ENCODE measurements around the gene TBCEL.
"Not testable (repeated sequence)": the region's sequence is repeated elsewhere in the genome, so short reads cannot be mapped to it uniquely, and the experiment has no call there.

TBCEL gene

GRCh38 chr11:121029813-121030445 lies 6.0 kb downstream of the TBCEL start:
- DNase-seq, result no peak

DNA sequence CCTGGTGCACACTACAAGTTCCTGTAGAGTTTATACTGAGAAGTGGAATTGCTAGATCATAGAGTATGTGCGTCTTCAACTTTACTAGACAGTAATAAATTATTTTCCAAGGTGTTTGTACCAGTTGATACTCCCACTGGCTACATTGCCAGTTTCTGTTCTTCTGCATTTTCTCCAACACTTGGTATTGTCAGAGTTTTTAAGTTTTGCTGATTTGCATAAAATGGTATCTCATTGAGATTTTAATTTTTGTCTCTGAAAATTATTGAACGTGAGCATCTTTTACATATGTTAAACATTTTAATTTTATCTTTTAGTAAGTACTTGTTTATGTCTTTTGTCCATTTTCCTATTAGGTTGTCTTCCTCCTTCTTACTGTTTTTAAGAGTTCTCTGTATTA lies 7.3 kb downstream of the TBCEL start:
- DNase-seq, result no peak

DNA sequence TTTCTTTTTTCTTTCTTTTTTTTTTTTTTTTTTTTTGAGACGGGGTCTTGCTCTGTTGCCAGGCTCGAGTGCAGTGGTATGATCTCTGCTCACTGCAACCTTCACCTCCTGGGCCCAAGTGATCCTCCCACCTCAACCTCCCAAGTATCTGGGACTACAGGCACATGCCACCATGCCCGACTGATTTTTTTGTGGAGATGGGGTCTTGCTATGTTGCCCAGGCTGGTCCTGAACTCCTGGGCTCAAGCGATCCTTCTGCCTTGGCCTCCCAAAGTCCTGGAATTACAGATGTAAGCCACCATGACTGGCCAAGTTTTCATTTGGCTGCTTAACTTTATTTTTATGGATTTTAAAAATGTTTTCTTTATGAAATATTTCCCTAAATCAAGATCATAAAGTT lies 7.7 kb downstream of the TBCEL start:
- DNase-seq, result not testable (repeated sequence)

DNA sequence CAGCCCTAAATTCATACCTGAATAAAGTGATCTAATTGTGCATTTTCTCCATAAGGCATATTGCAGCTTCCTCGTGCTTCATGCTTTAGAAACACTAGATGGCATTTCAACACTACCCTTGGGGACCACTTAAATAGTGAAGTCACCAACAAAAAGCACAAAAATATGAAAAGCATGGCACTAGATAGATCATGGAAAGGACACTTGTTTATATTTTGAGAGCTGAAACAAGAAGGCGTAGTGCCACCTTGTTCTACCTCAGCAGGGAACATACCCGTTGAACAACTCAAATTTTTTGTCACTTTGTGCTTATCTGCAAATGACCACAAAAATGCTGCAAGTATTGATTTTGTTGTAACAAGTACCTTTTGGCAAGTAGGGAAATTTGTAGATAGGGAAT lies 8.6 kb downstream of the TBCEL start:
- DNase-seq, result no peak

DNA sequence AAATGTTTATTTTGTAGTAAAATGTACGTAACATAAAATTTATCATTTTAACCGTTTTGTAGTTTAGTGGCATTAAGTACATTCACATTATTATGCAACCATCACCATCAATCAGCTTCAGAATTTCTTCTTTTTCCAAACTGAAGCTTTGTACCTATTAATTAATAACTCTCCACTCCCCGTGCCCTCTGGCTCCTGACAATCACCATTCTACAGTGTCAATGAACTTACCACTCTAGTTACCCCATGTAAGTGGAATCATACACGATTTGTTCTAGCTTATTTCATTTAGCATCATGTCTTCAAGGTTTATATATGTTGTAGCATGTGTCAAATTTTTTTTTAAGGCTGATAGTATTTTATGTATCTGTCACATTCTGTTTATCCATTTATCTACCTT lies 9.7 kb downstream of the TBCEL start:
- DNase-seq, result no peak

DNA sequence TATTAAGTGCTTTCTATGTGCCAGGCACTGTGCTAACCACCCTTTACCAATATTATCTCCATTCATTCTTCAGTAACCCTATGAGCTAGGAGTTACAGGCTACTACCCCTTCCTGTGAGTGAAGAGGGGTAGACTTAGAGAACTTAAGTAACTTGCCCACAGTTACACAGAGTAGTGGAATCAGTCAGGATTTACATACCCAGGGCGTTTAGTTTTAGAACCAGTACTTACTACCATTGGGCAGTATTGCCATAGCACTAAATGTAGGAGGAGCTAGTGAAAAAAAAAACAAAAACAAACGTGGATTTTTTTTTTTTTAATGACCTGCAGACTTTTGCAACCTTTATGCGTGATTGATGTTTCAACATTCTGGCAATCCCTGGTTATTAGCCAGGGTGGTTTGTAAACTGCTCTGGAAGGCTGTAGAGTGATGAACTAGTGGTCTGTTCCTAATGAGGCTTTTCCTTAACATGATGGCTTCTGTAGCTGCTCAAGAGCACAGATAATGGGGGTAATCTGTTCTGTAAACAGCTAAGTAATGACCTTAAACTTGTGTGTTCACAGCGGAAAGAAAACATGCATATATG lies 11.4 kb downstream of the TBCEL start:
- DNase-seq, result no peak

DNA sequence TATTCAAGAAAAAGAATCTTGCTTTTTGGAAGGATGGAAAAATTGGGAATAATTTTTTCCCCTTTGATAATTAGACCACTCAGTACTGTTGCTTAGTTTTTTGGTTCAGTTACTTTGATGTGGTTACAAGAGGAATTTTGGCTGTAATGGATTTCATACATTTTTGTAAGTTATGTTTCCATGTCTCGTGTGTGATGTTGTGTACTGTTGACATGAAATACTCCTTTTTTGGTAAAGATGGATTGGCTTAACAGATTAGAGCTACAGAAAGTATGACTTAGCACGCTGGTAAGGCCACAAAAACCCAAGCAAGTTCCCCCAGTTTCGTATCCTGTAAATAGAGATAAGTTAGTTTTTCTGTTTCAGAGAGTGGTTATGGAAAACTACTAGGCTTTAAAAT lies 11.9 kb downstream of the TBCEL start:
- DNase-seq, result no peak

GRCh38 chr11:121037016-121037415 lies 13.1 kb downstream of the TBCEL start:
- no peak for DNase-seq

DNA sequence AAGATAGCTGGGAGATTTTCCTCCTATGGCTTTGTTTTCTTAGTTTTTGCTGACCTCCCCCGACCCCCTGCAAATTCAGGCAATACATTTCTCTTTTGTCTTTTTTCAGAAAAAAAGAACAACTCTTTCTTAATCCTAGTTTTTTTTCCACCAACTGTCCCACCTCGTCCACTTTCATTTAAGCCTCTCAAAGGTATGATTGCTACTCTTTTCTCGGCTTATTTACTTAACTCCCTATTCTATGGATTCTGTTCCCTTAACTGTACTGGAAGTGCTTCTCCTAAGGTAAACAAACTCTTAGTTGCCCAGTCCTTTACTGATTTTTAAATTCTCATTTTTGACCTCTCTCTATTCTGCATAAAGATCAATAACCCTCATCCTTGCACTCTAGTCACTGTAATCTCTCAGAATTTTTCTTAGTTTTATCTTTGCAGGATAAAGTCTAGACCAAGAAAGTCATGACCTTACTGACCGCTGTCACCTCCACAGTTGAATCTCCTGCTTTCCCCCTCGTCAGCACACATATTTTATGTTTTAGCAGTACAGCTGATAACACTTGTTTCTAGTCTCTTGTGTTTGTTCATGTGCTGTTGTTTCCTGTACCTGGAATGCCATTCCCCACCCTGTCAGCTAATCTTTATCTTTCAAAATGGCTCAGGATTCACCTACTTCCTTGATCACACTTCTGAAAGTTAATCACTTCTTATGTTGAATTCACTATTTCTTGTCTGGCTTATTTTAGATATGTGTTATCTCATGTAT lies 14.9 kb downstream of the TBCEL start:
- DNase-seq, result no peak

DNA sequence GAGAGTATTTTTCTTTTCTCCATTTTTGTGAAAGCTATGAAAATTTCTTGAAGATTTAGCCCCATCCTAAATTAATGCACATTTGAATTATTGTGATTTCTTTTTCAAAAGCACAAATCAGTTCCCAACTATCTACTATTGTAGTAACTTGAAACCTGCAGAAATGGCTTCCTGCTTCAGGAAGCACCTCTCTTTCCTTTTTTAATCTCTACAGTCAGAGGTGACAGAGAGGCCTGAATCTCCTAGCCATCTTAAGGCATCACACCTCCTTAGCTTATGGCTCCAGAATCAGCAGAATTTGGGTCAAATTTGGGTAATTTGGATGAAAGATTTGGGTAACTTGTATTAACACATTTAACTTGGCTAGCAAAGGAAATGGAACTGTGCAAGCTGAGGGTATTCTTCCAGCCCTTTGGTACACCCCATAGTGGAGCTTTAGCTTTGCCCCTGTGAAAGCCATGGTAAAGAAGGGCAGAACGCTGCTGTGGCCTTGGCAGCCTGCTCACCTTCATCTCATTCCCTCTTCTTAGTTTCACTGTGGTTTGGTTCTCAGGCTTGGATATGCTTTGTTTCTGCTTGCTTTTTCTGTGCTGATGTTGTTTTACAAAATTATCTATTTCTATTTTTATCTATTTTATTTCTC lies 16.2 kb downstream of the TBCEL start:
- DNase-seq, result no peak

GRCh38 chr11:121040614-121041002 lies 16.7 kb downstream of the TBCEL start:
- no peak for DNase-seq

- no peak for DNase-seq
Observed at GRCh38 chr11:121041072-121041471, 17.2 kb downstream of the TBCEL start.

DNA sequence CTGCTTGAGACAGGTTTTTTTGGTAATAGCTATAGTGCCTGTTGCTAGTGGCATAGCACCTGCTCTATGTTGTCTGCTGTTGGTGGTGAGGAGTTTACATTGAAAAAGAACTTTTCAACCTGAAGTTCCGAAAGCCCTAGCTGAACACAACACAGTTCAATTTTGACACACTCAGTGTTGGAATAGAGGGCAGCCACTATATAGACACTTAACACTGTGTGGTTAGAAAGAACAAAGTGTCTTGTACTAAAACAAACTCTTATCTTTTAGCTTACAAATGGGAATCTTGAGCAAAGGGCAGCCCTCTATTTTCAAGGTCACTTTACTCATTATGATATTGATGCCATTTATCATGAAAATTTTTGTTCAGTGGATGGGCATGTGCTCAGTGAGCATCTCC lies 18.4 kb downstream of the TBCEL start:
- DNase-seq, result no peak

GRCh38 chr11:121047926-121048325 lies 24.0 kb downstream of the TBCEL start:
- DNase-seq, result no peak

DNA sequence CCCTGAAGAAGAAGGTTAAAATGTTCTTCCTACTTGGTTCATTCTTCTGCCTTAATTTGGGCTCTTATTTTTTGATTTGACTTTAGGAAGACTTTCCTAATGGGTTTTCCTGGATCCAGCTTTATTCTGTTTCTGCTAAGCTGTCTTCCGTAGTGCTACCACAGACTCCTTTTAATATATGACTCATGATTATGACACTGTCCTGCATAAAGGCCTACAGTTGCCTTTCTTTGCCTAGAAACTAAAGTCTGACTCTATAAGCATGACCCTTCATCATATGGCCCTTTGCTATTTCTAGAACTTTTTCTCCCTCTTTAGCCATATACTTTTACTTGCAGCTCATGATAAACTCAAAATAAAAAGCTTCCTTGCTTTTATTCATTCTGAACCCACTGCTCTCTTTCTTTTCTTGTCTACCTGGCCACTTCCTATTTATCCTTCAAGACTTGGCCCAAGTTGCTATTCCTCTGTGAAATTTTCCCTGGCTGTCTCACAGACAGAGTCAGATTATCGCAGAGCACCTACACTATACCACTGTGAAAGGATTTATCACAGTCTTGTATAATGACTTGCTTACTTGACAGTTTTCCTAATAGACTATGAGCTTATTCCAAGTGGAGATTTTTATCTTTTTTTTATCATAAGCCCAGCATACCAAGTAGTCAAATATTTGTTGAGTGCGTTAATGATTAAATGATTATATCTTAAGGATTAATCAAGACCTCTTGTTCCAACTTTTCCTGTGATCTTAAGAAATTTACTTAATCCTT lies 24.7 kb downstream of the TBCEL start:
- no peak for DNase-seq

GRCh38 chr11:121053244-121053643 lies 29.3 kb downstream of the TBCEL start:
- no peak for DNase-seq

- no peak for DNase-seq
Observed at GRCh38 chr11:121054266-121054665, 30.4 kb downstream of the TBCEL start.

DNA sequence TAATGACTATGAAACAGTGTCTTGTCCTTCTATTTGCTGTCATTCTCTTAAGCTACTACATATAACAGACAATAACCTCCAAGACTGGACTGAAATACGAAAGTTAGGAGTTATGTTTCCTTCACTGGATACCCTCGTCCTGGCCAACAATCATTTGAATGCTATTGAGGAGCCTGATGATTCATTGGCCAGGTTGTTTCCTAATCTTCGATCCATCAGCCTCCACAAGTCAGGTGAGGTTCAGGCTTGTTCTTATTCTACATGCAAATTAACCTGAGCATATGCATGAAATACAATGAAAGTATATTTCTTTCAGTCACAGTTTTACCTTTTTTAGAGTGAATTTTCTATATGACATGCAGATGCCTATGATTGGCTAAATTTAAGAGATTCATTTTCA lies 31.2 kb downstream of the TBCEL start:
- no peak for DNase-seq

- no peak for DNase-seq
Observed at GRCh38 chr11:121057922-121058321, 34.0 kb downstream of the TBCEL start.

- no peak for DNase-seq
Observed at GRCh38 chr11:121058941-121059340, 35.0 kb downstream of the TBCEL start.

DNA sequence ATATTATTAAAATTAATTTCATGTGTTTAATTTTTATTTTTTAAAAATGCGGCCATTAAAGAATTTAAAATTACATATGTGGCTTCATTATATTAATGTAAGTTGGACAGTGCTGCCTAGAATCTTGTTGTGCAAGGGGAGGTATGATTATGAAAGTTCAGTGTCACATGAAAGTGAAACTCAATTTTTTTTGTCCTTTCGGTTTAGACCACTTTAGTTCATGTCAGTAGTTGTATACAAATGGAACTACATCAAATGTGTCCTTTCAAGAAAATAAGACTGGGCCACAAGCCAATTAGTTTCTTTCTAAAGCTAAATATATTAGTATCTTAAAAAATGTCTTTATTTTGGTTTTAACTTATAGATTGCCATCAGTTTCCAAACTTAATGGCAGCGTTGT lies 35.7 kb downstream of the TBCEL start:
- no peak for DNase-seq

DNA sequence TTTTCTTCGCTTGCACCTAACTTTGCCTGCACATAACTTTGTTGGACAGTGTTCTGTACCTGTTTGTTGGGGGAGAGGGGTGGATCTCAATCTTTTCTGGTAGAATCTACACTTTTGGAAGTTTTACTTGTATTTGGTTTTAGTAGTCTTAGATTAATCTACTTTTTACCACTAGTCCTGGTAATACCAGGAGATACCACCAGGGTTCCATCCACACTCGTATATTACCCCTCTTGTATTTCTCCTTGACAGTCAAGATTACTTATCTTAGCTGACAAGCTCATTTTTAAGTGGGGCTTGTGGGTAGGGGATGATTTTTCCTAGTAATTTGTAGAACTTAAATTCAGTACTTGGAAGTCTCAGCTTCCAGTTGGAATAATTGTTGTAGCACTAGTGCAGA lies 39.8 kb downstream of the TBCEL start:
- DNase-seq, result no peak

- DNase-seq, result no peak
Observed at GRCh38 chr11:121066623-121067022, 42.7 kb downstream of the TBCEL start.

Measured in activated CD4-positive, alpha-beta T cell treated with anti-CD3 and anti-CD28 coated beads, Interleukin-2, amount 50 U/mL, for 48 hours (primary cell).